ENCODE results near the gene ANKRD45.

- TF ChIP-seq GATA2 (IDR thresholded peaks at IDR 0.05; ENCODE audit: low read depth, low read length) (no peak), GATA3 (IDR thresholded peaks at IDR 0.05; ENCODE audit: low read depth, low read length) (no peak)
Measured at GRCh38 chr1:173661763-173662162, 7.9 kb downstream of the ANKRD45 start.

All from SH-SY5Y (cell line).